Endothelial cell of umbilical vein (primary cell): Measurements from ENCODE around the gene HABP4. TPM values are rescaled to one million over a fixed set of nuclear protein-coding genes. Genes with fewer than 3 reads are reported as not detected.
A peak's percentile ranks its signal among the peaks of the same experiment; 100 is the strongest.

Source experiments
- Bru-seq: library from RNA; stranded (reverse); fragments of 400-500 nt; gene quantifications from one replicate; lab custom pipeline; 2021; lab: Mats Ljungman, UMichigan
- BruChase-seq, 2 experiments: library from RNA; stranded (reverse); fragments of 400-500 nt; gene quantifications; one replicate each; lab custom pipeline; 2021; lab: Mats Ljungman, UMichigan
- BruUV-seq: library from RNA; stranded (reverse); fragments of 400-500 nt; replicated peaks from 2 replicates; lab custom pipeline; 2021; lab: Mats Ljungman, UMichigan
- CTCF ChIA-PET: fragments of 300-600, 350-600 bp; sonication (Branson Sonifier 250); formaldehyde crosslinking; loops from one replicate; lab custom pipeline; 2021; ENCODE audit warnings: antibody characterized with exemption, inconsistent platforms; lab: Charles Lee
- POLR2A ChIA-PET: fragments of 300-600, 350-600 bp; sonication (Branson Sonifier 250); formaldehyde crosslinking; loops from one replicate; lab custom pipeline; 2021; ENCODE audit warnings: antibody characterized with exemption, inconsistent platforms; lab: Charles Lee
- DNase-seq: peaks from one replicate; pipeline ENCODE4 v3.0.0-alpha.2; 2011; ENCODE audit warnings: low read depth, low spot score
- FAIRE-seq: peaks from 2 replicates; lab custom pipeline; 2011; peaks lifted over from hg19 to GRCh38; lab: Jason Lieb, UNC
- H2AFZ ChIP-seq: 2 replicates; pipeline ENCODE4 v1.6.0; 2012; ENCODE audit warnings: low read depth, low read length, control low read depth, inconsistent platforms
- H3K27ac ChIP-seq: 2 replicates; pipeline ENCODE4 v1.5.1; 2011; ENCODE audit warnings: low read depth, mild to moderate bottlenecking, control low read depth, low read length, moderate library complexity; ENCODE audit not compliant: insufficient read depth
- H3K27me3 ChIP-seq, 2 experiments: 2 replicates each; pipeline versions ENCODE4 v1.6.0 to v1.6.1; 2011; ENCODE audit warnings: low read length in 2 of 2, mixed read lengths in 1 of 2; ENCODE audit not compliant: control insufficient read depth in 2 of 2, insufficient read depth in 2 of 2
- H3K36me3 ChIP-seq, 2 experiments: 2 replicates in 1 of 2; 3 replicates in 1 of 2; pipeline ENCODE4 v1.5.1; 2011; ENCODE audit warnings: low read length in 2 of 2, mild to moderate bottlenecking in 1 of 2, moderate library complexity in 1 of 2; ENCODE audit not compliant: control insufficient read depth in 2 of 2, insufficient read depth in 2 of 2; ENCODE audit errors: extremely low read depth in 1 of 2
- H3K4me1 ChIP-seq: 3 replicates; pipeline ENCODE4 v1.5.1; 2011; ENCODE audit warnings: mild to moderate bottlenecking, low read length; ENCODE audit not compliant: control insufficient read depth, insufficient read depth; ENCODE audit errors: extremely low read depth
- H3K4me2 ChIP-seq: 2 replicates; pipeline ENCODE4 v1.6.1; 2011; ENCODE audit warnings: low read length, control low read depth, mixed read lengths; ENCODE audit not compliant: insufficient read depth
- H3K4me3 ChIP-seq, 3 experiments: fragments of 200-600 bp in 1 of 3; sonication (generic), shearing (Covaris generic) in 1 of 3; replicated peaks in 1 of 3; 2 replicates each; pipeline ENCODE4 v1.5.1; 2011 to 2016; ENCODE audit warnings: control low read depth in 3 of 3, low read length in 3 of 3, mild to moderate bottlenecking in 2 of 3, inconsistent platforms in 1 of 3, low read depth in 1 of 3, moderate library complexity in 1 of 3; ENCODE audit not compliant: insufficient read depth in 1 of 3
- H3K79me2 ChIP-seq: 2 replicates; pipeline ENCODE4 v1.6.0; 2012; ENCODE audit warnings: low read length, inconsistent platforms; ENCODE audit not compliant: control insufficient read depth, insufficient read depth
- H3K9ac ChIP-seq: replicated peaks from 2 replicates; pipeline ENCODE3; 2011; ENCODE audit warnings: low read length, control low read depth; ENCODE audit not compliant: insufficient read depth; ENCODE audit errors: extremely low read depth
- H3K9me1 ChIP-seq: replicated peaks from 3 replicates; pipeline ENCODE4 v1.6.0; 2011; ENCODE audit warnings: mild to moderate bottlenecking, low read length; ENCODE audit not compliant: control insufficient read depth, insufficient read depth; ENCODE audit errors: extremely low read depth
- H3K9me3 ChIP-seq: replicated peaks from 2 replicates; pipeline ENCODE4 v1.5.1; 2012; ENCODE audit warnings: low read length, inconsistent platforms; ENCODE audit not compliant: control insufficient read depth, insufficient read depth
- H4K20me1 ChIP-seq: replicated peaks from 2 replicates; pipeline ENCODE3; 2011; ENCODE audit warnings: mild to moderate bottlenecking, low read length; ENCODE audit not compliant: control insufficient read depth, insufficient read depth; ENCODE audit errors: extremely low read depth
- MYC ChIP-seq: IDR thresholded peaks from one replicate; pipeline ENCODE4 v1.6.1; 2011; ENCODE audit warnings: mild to moderate bottlenecking, low read depth, low read length
- POLR2A ChIP-seq: IDR thresholded peaks from 2 replicates; pipeline ENCODE4 v1.6.1; 2012; ENCODE audit warnings: low read depth, mild to moderate bottlenecking, control low read depth, low read length
- POLR2AphosphoS5 ChIP-seq: IDR thresholded peaks from 2 replicates; pipeline ENCODE4 v1.6.1; 2012; ENCODE audit warnings: low read depth, mild to moderate bottlenecking, control low read depth, low read length, moderate library complexity; ENCODE audit not compliant: insufficient read depth
- dilution Hi-C: fragments of 300-500 bp; cut with MboI; formaldehyde crosslinking; loops from one replicate; pipeline ENCODE4 v1.15.0; 2019; ENCODE audit warnings: low sequenced_read_pairs; ENCODE audit not compliant: extremely low pct_ligation_motif_present
- intact Hi-C: fragments of 100-400 bp; cut with micrococcal nuclease; formaldehyde crosslinking; loops from one replicate; pipeline ENCODE4 v1.10.0; 2022
- long read RNA-seq: library from polyadenylated mRNA; stranded (forward); transcript quantifications from one replicate; pipeline ENCODE4 v2.0.0, GENCODE V29; 2021
- polyA minus RNA-seq, 3 experiments: library from RNA; depleted of rRNA, polyadenylated mRNA; stranded (reverse); fragments of >200 nt; gene quantifications; 1 replicate in 1 of 3; 2 replicates in 2 of 3; pipeline ENCODE4 v1.2.3, GENCODE V29; 2011
- polyA plus RNA-seq, 4 experiments: library from polyadenylated mRNA; depleted of rRNA in 3 of 4; stranded (reverse) in 3 of 4; unstranded in 1 of 4; fragments of >200 nt; gene quantifications; 2 replicates each; pipeline versions ENCODE4 v1.2.1 to v1.2.3, GENCODE V29; 2011 to 2012; ENCODE audit warnings: missing spikeins in 1 of 4
- total RNA-seq: library from RNA; stranded (reverse); gene quantifications from 2 replicates; pipeline ENCODE4 v1.2.3, GENCODE V29; 2021

The HABP4 gene
- total RNA-seq (11.1 and 11.7 TPM in 2 replicates), polyA plus RNA-seq (3.0 and 4.6 TPM in 2 replicates), polyA minus RNA-seq (2.1 and 2.8 TPM in 2 replicates), Bru-seq, nascent RNA (percentile 56 among the genes with signal in this experiment), BruChase-seq, experiment 1, labeled RNA remaining after a 6-hour chase (percentile 61 among the genes with signal in this experiment), BruChase-seq, experiment 2, labeled RNA remaining after a 2-hour chase (percentile 70 among the genes with signal in this experiment)
- 6.9 and 8.0 TPM in 2 replicates for polyA plus RNA-seq (2011; cell fraction: cytosol; rRNA removed)
- 6.4 and 7.8 TPM in 2 replicates for polyA plus RNA-seq (2011; cell fraction: nucleus; rRNA removed)
- polyA plus RNA-seq (2012) = 10.7 and 11.3 TPM in 2 replicates
- 1.3 TPM for polyA minus RNA-seq (2011; cell fraction: cytosol; rRNA and poly(A)+ RNA removed)
- 1.3 and 1.6 TPM in 2 replicates for polyA minus RNA-seq (2011; cell fraction: nucleus; rRNA and poly(A)+ RNA removed)
- long read RNA-seq, transcript HABP4-201 (8 exons, 2,615 nt) = major isoform, 64 of 74 reads
- long read RNA-seq, partial matches to known transcripts = 4 of 74 reads
- long read RNA-seq, other reads (novel, unspliced or antisense) = 6 of 74 reads

- DNase-seq = peak; percentile 93
Measured at GRCh38 chr9:96449845-96450612, at the start of gene HABP4. Gene HABP4 (plus strand): TSS chr9:96450169. CDS start chr9:96450280, 111 bp downstream.

More at GRCh38 chr9:96449845-96450612, at the start of gene HABP4:
- peaks cover 7% of the 10 kb centered on the region for H3K4me1 ChIP-seq
- H3K27me3 ChIP-seq = peaks cover 0 to 2% of the 10 kb centered on the region in 2 experiments
- CTCF ChIA-PET = interaction anchor here (0.7 to 4.5 kb wide), 9 partner anchors 8 to 217 kb away, joined by 3 to 34 read pairs (median 3); no protein-coding TSS in a partner anchor
- intact Hi-C loops (loop anchor here (1.0 to 2.0 kb wide), 4 partner anchors 30 to 205 kb away; partner anchors contain the start of genes PRXL2C and SLC35D2), dilution Hi-C loops (no loop called here)
- no peaks in the 10 kb centered on the region for H3K9me3 ChIP-seq
- TF ChIP-seq MYC (no peak), POLR2A (peak; percentile 54), POLR2AphosphoS5 (peak; percentile 76)
- peak within 1 kb of the TSS; percentile 80 for H3K9ac ChIP-seq
- POLR2A ChIA-PET = interaction anchor here (0.5 to 0.6 kb wide), 2 partner anchors 9 to 195 kb away, joined by 3 to 6 read pairs; no protein-coding TSS in a partner anchor
- peak; percentile 83 for FAIRE-seq
- H3K4me3 ChIP-seq = peak within 1 kb of the TSS; percentile 50 to 66 (median 63)
- no peaks in the 10 kb centered on the region for H4K20me1 ChIP-seq
- H3K9me1 ChIP-seq = no peaks in the 10 kb centered on the region
- H3K27ac ChIP-seq = peak within 1 kb of the TSS; percentile 65
- no TSS peak for BruUV-seq
- H3K4me2 ChIP-seq = peak within 1 kb of the TSS; percentile 79
- peak within 1 kb of the TSS; percentile 86 for H2AFZ ChIP-seq
- H3K36me3 ChIP-seq = no peaks in the 10 kb centered on the region
- H3K79me2 ChIP-seq = peaks cover 6% of the 10 kb centered on the region
